SW 1271 (cell line): ENCODE measurements around the gene TBC1D19.
"Not testable (repeated sequence)": the region's sequence is repeated elsewhere in the genome, so short reads cannot be mapped to it uniquely, and the experiment has no call there.

ENCODE experiments used
- DNase-seq, 2 experiments: peaks; one replicate each; lab custom pipeline; 2025; lab: John Stamatoyannopoulos, UW

Gene TBC1D19, protein sequence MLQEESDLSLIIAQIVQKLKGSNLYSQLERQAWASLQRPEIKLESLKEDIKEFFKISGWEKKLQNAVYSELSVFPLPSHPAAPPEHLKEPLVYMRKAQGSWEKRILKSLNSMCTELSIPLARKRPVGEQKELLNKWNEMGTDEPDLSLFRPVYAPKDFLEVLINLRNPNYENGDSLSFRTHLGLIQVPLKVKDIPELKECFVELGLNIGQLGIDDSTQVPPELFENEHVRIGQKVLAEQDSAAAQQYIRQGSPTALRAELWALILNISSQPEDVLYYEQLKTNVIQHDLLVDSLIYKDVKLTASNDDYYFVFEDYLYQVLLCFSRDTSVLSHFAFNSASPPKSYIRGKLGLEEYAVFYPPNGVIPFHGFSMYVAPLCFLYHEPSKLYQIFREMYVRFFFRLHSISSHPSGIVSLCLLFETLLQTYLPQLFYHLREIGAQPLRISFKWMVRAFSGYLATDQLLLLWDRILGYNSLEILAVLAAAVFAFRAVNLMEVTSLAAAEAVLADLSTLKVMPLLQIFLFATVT

GRCh38 chr4:26583865-26584652 is at the start of gene TBC1D19:
TSS of gene TBC1D19 (plus strand) at chr4:26584084. CDS start at chr4:26584194, 110 bp downstream.
- peak; percentile 76 to 84 for DNase-seq

DNA sequence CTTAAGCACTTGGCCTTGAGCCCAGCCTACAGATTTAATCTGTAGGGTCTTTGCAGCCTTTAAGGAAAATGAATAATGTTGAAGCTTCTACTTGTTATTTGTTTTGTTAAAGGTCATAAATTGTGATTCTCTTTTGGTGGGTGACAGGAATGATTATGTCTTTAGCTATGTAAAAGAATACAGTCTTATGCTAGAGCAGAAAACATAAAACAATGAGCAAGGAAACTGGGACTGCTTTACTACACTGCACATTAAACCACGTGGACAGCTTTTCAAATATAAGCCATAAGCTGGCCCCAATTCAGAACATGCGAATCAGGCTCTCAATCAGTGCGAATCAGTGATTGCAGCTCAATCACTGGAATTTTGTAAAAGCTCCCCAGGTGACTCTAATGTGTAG is 40.9 kb upstream of the TBC1D19 start:
- no peak for DNase-seq

GRCh38 chr4:26544421-26544820 is 39.5 kb upstream of the TBC1D19 start:
- no peak for DNase-seq

- DNase-seq, result not testable (repeated sequence)
These were observed 35.5 kb upstream of the TBC1D19 start for GRCh38 chr4:26548379-26548778.

- no peak for DNase-seq
These were observed 26.7 kb upstream of the TBC1D19 start for GRCh38 chr4:26557164-26557563.

DNA sequence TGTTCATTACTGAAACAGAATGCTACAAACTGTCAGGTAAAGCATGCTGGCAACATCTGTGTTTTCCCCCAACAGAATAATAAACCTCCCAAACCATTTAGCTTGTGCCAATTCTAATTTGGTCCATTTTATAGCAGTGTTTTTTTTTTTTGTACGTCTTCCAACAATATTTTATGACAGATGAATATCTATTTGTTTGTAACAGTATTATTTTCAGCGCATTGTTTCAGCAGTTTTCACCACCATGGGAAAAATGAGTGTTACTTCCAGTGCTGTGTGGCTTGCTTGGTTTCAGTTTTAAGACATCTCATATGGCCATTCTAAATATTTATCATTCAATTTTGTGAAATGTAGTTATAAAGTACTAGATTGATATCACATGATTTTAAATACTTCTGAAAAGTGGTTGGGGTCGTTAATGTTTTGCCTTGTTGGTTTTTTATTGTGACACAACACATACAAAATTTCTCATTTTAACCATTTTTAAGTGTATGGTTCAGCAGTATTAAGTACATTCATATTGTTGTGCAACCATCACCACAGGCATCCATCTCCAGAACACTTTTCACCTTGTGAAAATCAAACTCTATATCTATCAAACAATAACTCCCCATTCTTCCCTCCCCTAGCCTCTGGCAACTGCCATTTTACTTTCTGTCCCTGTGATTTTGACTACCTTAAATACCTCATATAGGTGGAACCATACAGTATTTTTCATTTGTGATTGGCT is 25.6 kb upstream of the TBC1D19 start:
- DNase-seq, result no peak

- DNase-seq, result no peak
These were observed 17.8 kb upstream of the TBC1D19 start for GRCh38 chr4:26566133-26566532.

- DNase-seq, result peak in 1 of 2 experiments; percentile 8
These were observed 15.4 kb upstream of the TBC1D19 start for GRCh38 chr4:26568446-26568994.

- no peak for DNase-seq
These were observed 13.3 kb upstream of the TBC1D19 start for GRCh38 chr4:26570596-26570995.

DNA sequence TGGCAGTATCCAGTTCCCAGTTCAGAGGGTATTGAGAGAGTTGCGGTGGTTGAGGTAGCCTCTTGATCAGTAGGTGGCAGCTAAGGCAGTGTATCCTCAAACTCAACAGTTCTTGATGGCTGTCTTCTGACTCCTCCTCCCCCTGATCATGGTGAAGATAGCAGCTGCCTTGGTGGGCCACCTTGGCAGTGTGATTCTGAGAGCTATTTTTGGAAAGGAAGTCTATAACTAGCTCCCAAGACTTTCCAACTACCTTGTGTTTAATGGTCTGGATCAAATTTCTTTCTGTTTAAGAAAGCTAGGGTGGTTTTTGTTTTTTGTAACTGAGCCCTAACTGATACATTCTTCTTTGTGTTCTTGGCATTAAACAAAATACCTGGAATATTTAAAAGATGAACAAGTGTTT is 10.5 kb upstream of the TBC1D19 start:
- no peak for DNase-seq

DNA sequence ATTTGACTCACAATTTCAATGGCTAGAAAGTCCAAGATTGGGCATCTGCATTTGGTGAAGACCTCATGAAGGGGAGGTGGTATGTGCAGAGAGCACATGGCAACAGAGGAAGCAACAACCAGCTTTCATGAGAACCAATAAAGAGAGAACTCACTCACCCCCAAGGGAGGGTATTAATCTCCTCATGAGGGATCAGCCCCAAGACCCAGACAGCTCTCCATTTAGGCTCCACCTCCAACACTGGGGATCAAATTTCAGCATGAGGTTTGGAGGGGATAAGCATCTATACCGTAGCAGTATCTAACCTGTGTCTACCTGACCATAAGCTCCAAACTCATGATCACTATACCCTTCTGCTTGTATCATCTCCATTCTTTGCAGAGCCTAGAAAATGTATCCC is 9.3 kb upstream of the TBC1D19 start:
- no peak for DNase-seq

GRCh38 chr4:26576231-26576739 is 7.6 kb upstream of the TBC1D19 start:
- DNase-seq, result no peak

- DNase-seq, result no peak
These were observed 6.8 kb upstream of the TBC1D19 start for GRCh38 chr4:26577066-26577465.

DNA sequence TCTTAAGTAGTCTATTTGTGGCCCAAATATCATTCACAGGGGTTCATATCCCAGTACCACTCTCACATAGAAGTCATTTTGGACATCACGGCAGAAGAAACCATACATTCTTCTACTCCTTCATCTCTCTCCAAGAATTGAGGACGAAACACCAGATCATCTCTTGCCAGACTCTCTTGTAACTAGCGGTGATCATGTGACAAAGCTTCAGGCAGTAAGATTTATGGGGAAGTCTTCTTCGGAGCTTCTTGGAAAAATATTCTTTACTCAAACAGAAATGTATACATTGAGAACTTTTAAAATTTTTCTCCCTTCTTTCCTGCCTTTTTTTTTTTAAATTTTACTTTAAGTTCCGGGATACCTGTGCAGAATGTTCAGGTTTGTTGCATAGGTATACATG is 4.7 kb upstream of the TBC1D19 start:
- no peak for DNase-seq

DNA sequence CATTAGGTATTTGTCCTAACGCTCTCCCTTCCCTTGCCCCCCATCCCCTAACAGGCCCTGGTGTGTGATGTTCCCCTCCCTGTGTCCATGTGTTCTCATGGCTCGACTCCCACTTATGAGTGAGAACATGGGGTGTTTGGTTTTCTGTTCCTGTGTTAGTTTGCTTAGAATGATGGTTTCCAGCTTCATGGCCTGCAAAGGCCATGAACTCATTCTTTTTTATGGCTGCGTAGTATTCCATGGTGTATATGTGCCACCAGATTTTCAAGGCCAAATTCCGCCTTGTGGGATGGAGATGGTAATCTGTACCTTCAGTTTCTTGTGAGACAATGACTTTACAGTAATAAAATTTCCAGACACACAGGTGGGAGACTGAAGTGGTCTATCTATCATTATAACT is 2.5 kb upstream of the TBC1D19 start:
- not testable (repeated sequence) for DNase-seq

- no peak for DNase-seq
These were observed 383 bp upstream of the TBC1D19 start for GRCh38 chr4:26583538-26583864.

GRCh38 chr4:26584725-26585124 is 841 bp downstream of the TBC1D19 start:
- DNase-seq, result no peak

DNA sequence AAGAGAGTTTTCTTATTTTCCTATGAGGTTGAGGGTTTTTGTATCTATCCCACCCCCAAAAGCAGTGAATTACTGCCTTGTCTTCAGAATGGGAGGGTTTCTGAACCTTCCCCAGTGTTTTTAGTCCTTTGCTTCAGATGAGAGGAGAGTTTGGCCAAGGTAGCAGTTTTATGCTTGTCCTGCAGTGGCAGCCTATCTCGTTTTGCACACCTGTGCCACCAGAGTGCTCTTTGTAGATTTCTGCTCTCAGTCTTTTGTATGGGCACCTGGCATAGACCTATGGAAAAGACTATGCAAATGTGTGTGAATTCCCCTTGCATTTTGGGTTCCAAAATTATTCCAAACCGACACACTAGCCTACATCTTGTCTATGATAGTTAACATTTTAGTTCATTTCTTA is 5.8 kb downstream of the TBC1D19 start:
- DNase-seq, result no peak

DNA sequence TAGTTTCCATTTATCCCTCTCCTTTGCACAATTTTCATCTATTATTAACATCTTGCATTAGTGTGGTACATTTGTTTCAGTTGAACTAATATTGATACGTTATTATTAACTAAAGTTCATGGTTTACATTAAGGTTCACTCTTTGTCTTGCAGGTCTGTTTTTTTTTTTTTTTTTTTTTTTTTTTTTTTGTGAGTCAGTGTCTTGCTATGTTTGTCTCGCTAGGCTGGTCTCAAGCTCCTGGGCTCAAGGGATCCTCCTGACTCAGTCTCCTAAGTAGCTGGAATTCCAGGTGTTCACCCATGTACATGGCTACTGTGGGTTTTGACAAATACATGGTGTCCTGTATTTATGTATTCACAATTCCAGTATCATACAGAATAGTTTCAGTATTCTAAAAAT is 6.8 kb downstream of the TBC1D19 start:
- DNase-seq, result no peak

DNA sequence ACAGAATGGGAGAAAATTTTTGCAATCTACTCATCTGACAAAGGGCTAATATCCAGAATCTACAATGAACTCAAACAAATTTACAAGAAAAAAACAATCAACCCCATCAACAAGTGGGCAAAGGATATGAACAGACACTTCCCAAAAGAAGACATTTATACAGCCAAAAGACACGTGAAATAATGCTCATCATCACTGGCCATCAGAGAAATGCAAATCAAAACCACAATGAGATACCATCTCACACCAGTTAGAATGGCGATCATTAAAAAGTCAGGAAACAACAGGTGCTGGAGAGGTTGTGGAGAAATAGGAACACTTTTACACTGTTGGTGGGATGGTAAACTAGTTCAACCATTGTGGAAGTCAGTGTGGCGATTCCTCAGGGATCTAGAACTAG is 9.7 kb downstream of the TBC1D19 start:
- DNase-seq, result not testable (repeated sequence)

GRCh38 chr4:26594371-26594770 is 10.5 kb downstream of the TBC1D19 start:
- no peak for DNase-seq

DNA sequence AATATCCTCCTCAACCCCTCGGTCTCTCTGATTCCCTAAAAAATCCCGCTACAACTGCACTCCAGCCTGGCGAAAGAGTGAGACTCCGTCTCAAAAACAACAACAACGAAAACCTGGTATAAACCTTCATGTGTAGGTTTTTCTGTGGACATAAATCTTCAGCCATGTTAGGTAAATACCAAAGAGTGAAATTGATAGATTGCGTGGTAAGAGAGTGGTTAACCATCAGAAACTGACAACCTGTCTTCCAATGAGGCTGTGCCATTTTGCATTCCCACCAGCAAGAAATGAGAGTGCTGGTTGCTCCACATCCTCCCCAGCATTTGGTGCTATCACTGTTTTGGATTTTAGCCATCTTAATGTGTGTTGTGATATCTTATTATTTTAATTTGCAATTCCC is 10.9 kb downstream of the TBC1D19 start:
- DNase-seq, result no peak
